HepG2 (cell line): ENCODE results near the gene SFXN5. TPM values are rescaled to one million over a fixed set of nuclear protein-coding genes. Genes with fewer than 3 reads are reported as not detected.

ENCODE experiments used
- HMGA1 ChIP-seq: sonication (generic); formaldehyde crosslinking; conservative IDR thresholded peaks from 2 replicates; pipeline ENCODE4 v1.4.0; 2020; ENCODE audit warnings: missing genetic modification reagents
- IKZF4 ChIP-seq: sonication (generic); formaldehyde crosslinking; IDR thresholded peaks from 2 replicates; pipeline ENCODE4 v1.5.1; 2020; ENCODE audit warnings: borderline replicate concordance, mild to moderate bottlenecking, low read depth, missing genetic modification reagents; ENCODE audit errors: not compliant biosample characterization
- NR3C1 ChIP-seq: sonication (generic); formaldehyde crosslinking; IDR thresholded peaks from 2 replicates; pipeline ENCODE4 v1.4.0; 2020; ENCODE audit warnings: missing genetic modification reagents
- RELA ChIP-seq: sonication (generic); formaldehyde crosslinking; IDR thresholded peaks from 2 replicates; pipeline ENCODE4 v1.4.0; 2020; ENCODE audit warnings: missing genetic modification reagents
- RFX3 ChIP-seq: IDR thresholded peaks from 2 replicates; pipeline ENCODE4 v1.6.1; 2016; ENCODE audit warnings: missing biosample characterization, missing genetic modification reagents
- RFX5 ChIP-seq: IDR thresholded peaks from 2 replicates; pipeline ENCODE4 v1.6.1; 2011; ENCODE audit warnings: low read depth, low read length, improper control_type of control experiment
- SIN3A ChIP-seq: IDR thresholded peaks from 2 replicates; pipeline ENCODE4 v1.6.1; 2011; ENCODE audit warnings: low read depth, mild to moderate bottlenecking, control low read depth, low read length, borderline replicate concordance
- ZBTB7A ChIP-seq: sonication (generic); formaldehyde crosslinking; IDR thresholded peaks from 2 replicates; pipeline ENCODE4 v1.8.0; 2022; ENCODE audit warnings: mild to moderate bottlenecking, missing genetic modification reagents
- ZNF30 ChIP-seq: sonication (generic); formaldehyde crosslinking; IDR thresholded peaks from 2 replicates; pipeline ENCODE4 v1.5.0; 2020; ENCODE audit warnings: mild to moderate bottlenecking, missing genetic modification reagents
- ZNF335 ChIP-seq: sonication (generic); formaldehyde crosslinking; IDR thresholded peaks from 2 replicates; pipeline ENCODE4 v1.4.0; 2020; ENCODE audit warnings: missing genetic modification reagents
- ZNF562 ChIP-seq: sonication (generic); formaldehyde crosslinking; IDR thresholded peaks from 2 replicates; pipeline ENCODE4 v1.8.0; 2022; ENCODE audit warnings: missing genetic modification reagents, borderline replicate concordance
- ZNF616 ChIP-seq: sonication (generic); formaldehyde crosslinking; IDR thresholded peaks from 2 replicates; pipeline ENCODE4 v1.5.0; 2020; ENCODE audit warnings: low read depth, mild to moderate bottlenecking, missing genetic modification reagents
- ZNF891 ChIP-seq: sonication (generic); formaldehyde crosslinking; IDR thresholded peaks from 2 replicates; pipeline ENCODE4 v1.5.0; 2020; ENCODE audit warnings: mild to moderate bottlenecking, missing genetic modification reagents
- polyA plus RNA-seq, 8 experiments: library from polyadenylated mRNA; depleted of rRNA in 3 of 8; stranded (reverse) in 7 of 8; unstranded in 1 of 8; fragments of >200 nt; fragmentation: Illumina TruSeq in 4 of 8; extraction: Trizol in 4 of 8; gene quantifications; 2 replicates each; pipeline versions ENCODE4 v1.2.1 to v1.2.3, GENCODE V29; 2011 to 2016; ENCODE audit warnings: low read depth in 4 of 8, missing spikeins in 1 of 8, mixed read lengths in 1 of 8; ENCODE audit not compliant: insufficient read depth in 1 of 8
- total RNA-seq, 5 experiments: library from RNA; depleted of rRNA; stranded (reverse); fragments of >200 nt; fragmentation: Illumina TruSeq; extraction: Trizol; gene quantifications; 2 replicates each; pipeline ENCODE4 v1.2.3, GENCODE V29; 2016; ENCODE audit warnings: low read depth in 1 of 5
- TF ChIP-seq, protein P1 (sequence below): sonication (generic); formaldehyde crosslinking; conservative IDR thresholded peaks from 2 replicates; pipeline ENCODE4 v1.4.0; 2020; ENCODE audit warnings: missing genetic modification reagents
- TF ChIP-seq, protein P2 (sequence below): sonication (generic); formaldehyde crosslinking; IDR thresholded peaks from 2 replicates; pipeline ENCODE4 v1.5.1; 2020; ENCODE audit warnings: mild to moderate bottlenecking, missing genetic modification reagents, borderline replicate concordance
- TF ChIP-seq, protein P3 (sequence below): sonication (generic); formaldehyde crosslinking; IDR thresholded peaks from 2 replicates; pipeline ENCODE4 v1.8.0; 2022; ENCODE audit warnings: mild to moderate bottlenecking, missing genetic modification reagents, moderate library complexity
- TF ChIP-seq, protein P4 (sequence below): sonication (generic); formaldehyde crosslinking; conservative IDR thresholded peaks from 2 replicates; pipeline ENCODE4 v1.5.0; 2020; ENCODE audit warnings: missing genetic modification reagents
- TF ChIP-seq, protein P5 (sequence below): sonication (generic); formaldehyde crosslinking; IDR thresholded peaks from 2 replicates; pipeline ENCODE4 v1.4.0; 2020; ENCODE audit warnings: mild to moderate bottlenecking, missing genetic modification reagents

SFXN5 gene
- total and polyA plus RNA-seq, 2 of the 13 experiments (the other 11 are each of a cell fraction or from before 2014, with no cell fraction given), result 34.9 to 37.4 TPM

DNA sequence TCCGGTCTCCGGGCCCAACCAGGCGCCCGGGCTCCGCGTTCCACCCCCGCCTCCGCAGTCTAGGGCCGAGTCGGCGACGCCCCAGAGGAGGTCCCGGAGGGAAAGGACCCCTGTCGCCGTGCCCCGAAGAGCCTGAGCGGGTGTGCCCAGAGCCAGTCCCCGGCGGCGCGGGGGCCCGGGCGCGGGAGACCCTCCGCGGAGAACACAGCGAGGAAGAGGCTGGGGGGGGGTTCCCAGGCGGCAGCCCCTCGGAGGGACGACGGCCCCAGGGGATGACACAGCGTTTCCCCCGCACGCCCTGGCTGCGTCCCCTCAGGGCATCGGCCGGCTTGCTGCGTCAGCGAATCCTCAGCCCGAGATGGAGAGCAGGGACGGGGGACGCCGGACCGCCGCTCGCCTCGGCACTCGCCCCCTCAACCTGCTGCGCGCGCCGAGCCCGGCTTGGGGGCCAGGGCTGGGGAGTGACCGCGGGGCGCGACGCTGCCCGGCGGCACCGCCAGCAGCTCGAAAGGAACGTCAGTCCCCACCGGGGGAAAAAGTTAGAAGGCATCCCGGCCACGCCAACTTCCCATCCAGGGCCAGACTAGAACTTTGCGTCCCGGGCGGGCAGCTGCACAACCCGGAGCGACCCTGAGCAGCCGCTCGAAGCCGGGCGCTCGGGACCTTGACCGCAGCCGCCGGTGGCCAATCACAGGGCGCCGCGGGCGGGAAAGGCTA is 711 bp downstream of the SFXN5 start (continued):
- no peak for TF ChIP-seq HMGA1
- 0 out of 2 replicates have a peak, but pooled peaks have one; percentile 56 for TF ChIP-seq ZBTB7A (CRISPR knock-in tag)
- TF ChIP-seq RFX5, result no peak
- no peak for TF ChIP-seq RELA
- TF ChIP-seq, protein P1, sequence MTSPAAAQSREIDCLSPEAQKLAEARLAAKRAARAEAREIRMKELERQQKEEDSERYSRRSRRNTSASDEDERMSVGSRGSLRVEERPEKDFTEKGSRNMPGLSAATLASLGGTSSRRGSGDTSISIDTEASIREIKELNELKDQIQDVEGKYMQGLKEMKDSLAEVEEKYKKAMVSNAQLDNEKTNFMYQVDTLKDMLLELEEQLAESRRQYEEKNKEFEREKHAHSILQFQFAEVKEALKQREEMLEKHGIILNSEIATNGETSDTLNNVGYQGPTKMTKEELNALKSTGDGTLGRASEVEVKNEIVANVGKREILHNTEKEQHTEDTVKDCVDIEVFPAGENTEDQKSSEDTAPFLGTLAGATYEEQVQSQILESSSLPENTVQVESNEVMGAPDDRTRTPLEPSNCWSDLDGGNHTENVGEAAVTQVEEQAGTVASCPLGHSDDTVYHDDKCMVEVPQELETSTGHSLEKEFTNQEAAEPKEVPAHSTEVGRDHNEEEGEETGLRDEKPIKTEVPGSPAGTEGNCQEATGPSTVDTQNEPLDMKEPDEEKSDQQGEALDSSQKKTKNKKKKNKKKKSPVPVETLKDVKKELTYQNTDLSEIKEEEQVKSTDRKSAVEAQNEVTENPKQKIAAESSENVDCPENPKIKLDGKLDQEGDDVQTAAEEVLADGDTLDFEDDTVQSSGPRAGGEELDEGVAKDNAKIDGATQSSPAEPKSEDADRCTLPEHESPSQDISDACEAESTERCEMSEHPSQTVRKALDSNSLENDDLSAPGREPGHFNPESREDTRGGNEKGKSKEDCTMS (CRISPR knock-in tag), result no peak
- peak; percentile 49; the same call in 1 of the 2 replicates for TF ChIP-seq ZNF30
- no peak for TF ChIP-seq NR3C1 (CRISPR knock-in tag)
- TF ChIP-seq ZNF562, result no peak
- TF ChIP-seq SIN3A, result peak; percentile 55; the same call in 1 of the 2 replicates
- TF ChIP-seq, protein P2, sequence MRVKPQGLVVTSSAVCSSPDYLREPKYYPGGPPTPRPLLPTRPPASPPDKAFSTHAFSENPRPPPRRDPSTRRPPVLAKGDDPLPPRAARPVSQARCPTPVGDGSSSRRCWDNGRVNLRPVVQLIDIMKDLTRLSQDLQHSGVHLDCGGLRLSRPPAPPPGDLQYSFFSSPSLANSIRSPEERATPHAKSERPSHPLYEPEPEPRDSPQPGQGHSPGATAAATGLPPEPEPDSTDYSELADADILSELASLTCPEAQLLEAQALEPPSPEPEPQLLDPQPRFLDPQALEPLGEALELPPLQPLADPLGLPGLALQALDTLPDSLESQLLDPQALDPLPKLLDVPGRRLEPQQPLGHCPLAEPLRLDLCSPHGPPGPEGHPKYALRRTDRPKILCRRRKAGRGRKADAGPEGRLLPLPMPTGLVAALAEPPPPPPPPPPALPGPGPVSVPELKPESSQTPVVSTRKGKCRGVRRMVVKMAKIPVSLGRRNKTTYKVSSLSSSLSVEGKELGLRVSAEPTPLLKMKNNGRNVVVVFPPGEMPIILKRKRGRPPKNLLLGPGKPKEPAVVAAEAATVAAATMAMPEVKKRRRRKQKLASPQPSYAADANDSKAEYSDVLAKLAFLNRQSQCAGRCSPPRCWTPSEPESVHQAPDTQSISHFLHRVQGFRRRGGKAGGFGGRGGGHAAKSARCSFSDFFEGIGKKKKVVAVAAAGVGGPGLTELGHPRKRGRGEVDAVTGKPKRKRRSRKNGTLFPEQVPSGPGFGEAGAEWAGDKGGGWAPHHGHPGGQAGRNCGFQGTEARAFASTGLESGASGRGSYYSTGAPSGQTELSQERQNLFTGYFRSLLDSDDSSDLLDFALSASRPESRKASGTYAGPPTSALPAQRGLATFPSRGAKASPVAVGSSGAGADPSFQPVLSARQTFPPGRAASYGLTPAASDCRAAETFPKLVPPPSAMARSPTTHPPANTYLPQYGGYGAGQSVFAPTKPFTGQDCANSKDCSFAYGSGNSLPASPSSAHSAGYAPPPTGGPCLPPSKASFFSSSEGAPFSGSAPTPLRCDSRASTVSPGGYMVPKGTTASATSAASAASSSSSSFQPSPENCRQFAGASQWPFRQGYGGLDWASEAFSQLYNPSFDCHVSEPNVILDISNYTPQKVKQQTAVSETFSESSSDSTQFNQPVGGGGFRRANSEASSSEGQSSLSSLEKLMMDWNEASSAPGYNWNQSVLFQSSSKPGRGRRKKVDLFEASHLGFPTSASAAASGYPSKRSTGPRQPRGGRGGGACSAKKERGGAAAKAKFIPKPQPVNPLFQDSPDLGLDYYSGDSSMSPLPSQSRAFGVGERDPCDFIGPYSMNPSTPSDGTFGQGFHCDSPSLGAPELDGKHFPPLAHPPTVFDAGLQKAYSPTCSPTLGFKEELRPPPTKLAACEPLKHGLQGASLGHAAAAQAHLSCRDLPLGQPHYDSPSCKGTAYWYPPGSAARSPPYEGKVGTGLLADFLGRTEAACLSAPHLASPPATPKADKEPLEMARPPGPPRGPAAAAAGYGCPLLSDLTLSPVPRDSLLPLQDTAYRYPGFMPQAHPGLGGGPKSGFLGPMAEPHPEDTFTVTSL (CRISPR knock-in tag), result peak; percentile 67
- TF ChIP-seq, protein P3, sequence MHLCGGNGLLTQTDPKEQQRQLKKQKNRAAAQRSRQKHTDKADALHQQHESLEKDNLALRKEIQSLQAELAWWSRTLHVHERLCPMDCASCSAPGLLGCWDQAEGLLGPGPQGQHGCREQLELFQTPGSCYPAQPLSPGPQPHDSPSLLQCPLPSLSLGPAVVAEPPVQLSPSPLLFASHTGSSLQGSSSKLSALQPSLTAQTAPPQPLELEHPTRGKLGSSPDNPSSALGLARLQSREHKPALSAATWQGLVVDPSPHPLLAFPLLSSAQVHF (CRISPR knock-in tag), result no peak
- TF ChIP-seq ZNF891 (CRISPR knock-in tag), result peak; percentile 66; the same call in 1 of the 2 replicates
- TF ChIP-seq, protein P4, sequence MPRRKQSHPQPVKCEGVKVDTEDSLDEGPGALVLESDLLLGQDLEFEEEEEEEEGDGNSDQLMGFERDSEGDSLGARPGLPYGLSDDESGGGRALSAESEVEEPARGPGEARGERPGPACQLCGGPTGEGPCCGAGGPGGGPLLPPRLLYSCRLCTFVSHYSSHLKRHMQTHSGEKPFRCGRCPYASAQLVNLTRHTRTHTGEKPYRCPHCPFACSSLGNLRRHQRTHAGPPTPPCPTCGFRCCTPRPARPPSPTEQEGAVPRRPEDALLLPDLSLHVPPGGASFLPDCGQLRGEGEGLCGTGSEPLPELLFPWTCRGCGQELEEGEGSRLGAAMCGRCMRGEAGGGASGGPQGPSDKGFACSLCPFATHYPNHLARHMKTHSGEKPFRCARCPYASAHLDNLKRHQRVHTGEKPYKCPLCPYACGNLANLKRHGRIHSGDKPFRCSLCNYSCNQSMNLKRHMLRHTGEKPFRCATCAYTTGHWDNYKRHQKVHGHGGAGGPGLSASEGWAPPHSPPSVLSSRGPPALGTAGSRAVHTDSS (CRISPR knock-in tag), result 0 out of 2 replicates have a peak, but pooled peaks have one; percentile 79
- TF ChIP-seq, protein P5, sequence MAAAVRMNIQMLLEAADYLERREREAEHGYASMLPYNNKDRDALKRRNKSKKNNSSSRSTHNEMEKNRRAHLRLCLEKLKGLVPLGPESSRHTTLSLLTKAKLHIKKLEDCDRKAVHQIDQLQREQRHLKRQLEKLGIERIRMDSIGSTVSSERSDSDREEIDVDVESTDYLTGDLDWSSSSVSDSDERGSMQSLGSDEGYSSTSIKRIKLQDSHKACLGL (CRISPR knock-in tag), result peak; percentile 18
- TF ChIP-seq ZNF335 (CRISPR knock-in tag), result no peak
- no peak for TF ChIP-seq RFX3 (CRISPR knock-in tag)
- TF ChIP-seq ZNF616 (CRISPR knock-in tag), result 0 out of 2 replicates have a peak, but pooled peaks have one; percentile 58
- peak; percentile 20 for TF ChIP-seq IKZF4 (CRISPR knock-in tag)
